Measurements from ENCODE around the gene ARSH. TPM values are rescaled to one million over a fixed set of nuclear protein-coding genes. Genes with fewer than 3 reads are reported as not detected.

The ARSH gene
- total and polyA plus RNA-seq, 2 of the 8 experiments (the other 6 are each of a cell fraction or from before 2014, with no cell fraction given) = not detected

DNA sequence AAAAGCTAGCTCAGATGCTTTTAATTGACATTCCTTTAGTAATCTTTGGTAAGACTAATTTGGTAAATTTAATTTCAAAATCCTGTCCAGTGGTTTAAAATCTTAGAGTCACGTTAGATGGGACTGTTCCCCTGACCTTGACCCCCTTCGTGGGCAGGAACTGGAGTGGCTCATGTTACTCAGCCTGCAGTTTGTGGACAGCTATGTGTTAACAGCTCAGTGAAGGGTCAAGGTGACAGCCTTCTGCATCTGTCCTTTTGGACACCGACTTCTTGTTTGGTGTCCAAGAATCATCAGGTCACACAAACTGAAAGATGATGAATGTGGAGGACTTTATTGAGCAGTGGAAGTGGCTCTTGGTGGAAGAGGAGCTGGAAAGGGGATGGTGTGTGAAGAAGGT lies 37.9 kb downstream of the ARSH start:
- H3K36me3 ChIP-seq (ENCODE audit: control insufficient read depth in 2 of 4, insufficient read depth in 4 of 4, low read length in 3 of 4) = no peaks in the 10 kb centered on the region
- H3K9me3 ChIP-seq (ENCODE audit: insufficient read depth in 2 of 2, low read depth in 1 of 2, low read length in 1 of 2) = no peaks in the 10 kb centered on the region
- WGBS, 2 experiments (ENCODE audit: extremely low coverage in 1 of 2, insufficient coverage in 1 of 2, insufficient read length in 1 of 2, insufficient replicate concordance in 2 of 2, low coverage in 1 of 2, low lambda C conversion rate in 2 of 2, missing lambda C conversion rate in 1 of 2) = 83% methylated on average over 2 of the region's 3 CpGs; no CpG with 5 or more reads in 1 of the 2 experiments

More for the DNA sequence above, 37.9 kb downstream of the ARSH start:
- Histone ChIP-seq H3K4me2 (ENCODE audit: insufficient read depth in 1 of 2, low read depth in 2 of 2, low read length in 2 of 2) (no peak overlapping the region), H4K5ac (ENCODE audit: insufficient read length, low read depth, low read length) (no peak overlapping the region), H3K4ac (replicated peaks; ENCODE audit: insufficient read length, low read depth, low read length) (no peak overlapping the region), H4K20me1 (replicated peaks in 1 of 2; ENCODE audit: control insufficient read depth in 1 of 2, insufficient read depth in 2 of 2, low read length in 2 of 2) (no peaks in the 10 kb centered on the region), H3K4me1 (replicated peaks in 1 of 4; ENCODE audit: control insufficient read depth in 3 of 4, insufficient read depth in 4 of 4, low read length in 3 of 4) (no peaks in the 10 kb centered on the region), H3K27ac (ENCODE audit: low read depth, low read length) (no peak overlapping the region), H2AK5ac (ENCODE audit: low read depth, low read length) (no peak overlapping the region), H3K27me3 (replicated peaks in 1 of 4; ENCODE audit: control insufficient read depth in 3 of 4, extremely low read depth in 1 of 4, insufficient read depth in 3 of 4, low read length in 3 of 4) (no peaks in the 10 kb centered on the region), H3K18ac (ENCODE audit: extremely low read depth, low read length) (no peak overlapping the region), H3K79me2 (ENCODE audit: control insufficient read depth in 1 of 2, insufficient read depth in 2 of 2, low read length in 2 of 2) (no peaks in the 10 kb centered on the region), H3K9ac (replicated peaks in 1 of 4; ENCODE audit: extremely low read depth in 1 of 4, low read depth in 3 of 4, low read length in 3 of 4) (no peak overlapping the region), H2BK12ac (ENCODE audit: low read depth, low read length) (no peak overlapping the region), H3K23ac (ENCODE audit: insufficient read length) (no peak overlapping the region), H2BK5ac (ENCODE audit: low read depth, low read length) (no peak overlapping the region), H2BK120ac (replicated peaks; ENCODE audit: low read depth, low read length) (no peak overlapping the region), H4K8ac (ENCODE audit: extremely low read depth, insufficient read depth, low read length) (no peak overlapping the region), H2BK15ac (ENCODE audit: low read length) (no peak overlapping the region), H3K23me2 (ENCODE audit: low read depth, low read length) (no peaks in the 10 kb centered on the region), H2AFZ (ENCODE audit: low read length) (no peak overlapping the region), H2BK20ac (ENCODE audit: low read length) (no peak overlapping the region), H3K79me1 (ENCODE audit: low read depth, low read length) (no peaks in the 10 kb centered on the region), H3K14ac (ENCODE audit: insufficient read length) (no peak overlapping the region), H3K56ac (replicated peaks; ENCODE audit: insufficient read length, low read depth, low read length) (no peak overlapping the region), H4K91ac (replicated peaks; ENCODE audit: insufficient read length, low read length) (no peak overlapping the region), H3K4me3 (ENCODE audit: extremely low read depth in 1 of 4, insufficient read depth in 2 of 4, low read depth in 3 of 4, low read length in 4 of 4) (no peak overlapping the region)
- POLR2A ChIA-PET (ENCODE audit: partially characterized antibody) = no interaction called here
- TF ChIP-seq BCL11A (IDR thresholded peaks at IDR 0.05; ENCODE audit: low read depth in 2 of 2, low read length in 2 of 2) (no peak), JUN (IDR thresholded peaks at IDR 0.05; ENCODE audit: low read depth, low read length) (no peak), CREB1 (IDR thresholded peaks at IDR 0.05) (no peak), ZNF274 (IDR thresholded peaks at IDR 0.05; ENCODE audit: borderline replicate concordance, extremely low read depth, low read length) (no peak), EZH2 (IDR thresholded peaks at IDR 0.05; ENCODE audit: low read depth, low read length, severe bottlenecking) (no peak), SUZ12 (IDR thresholded peaks at IDR 0.05; ENCODE audit: low read length) (no peak), POLR2A (IDR thresholded peaks at IDR 0.05; ENCODE audit: control extremely low read depth in 1 of 2, low read depth in 2 of 2, low read length in 2 of 2) (no peak), ASH2L (IDR thresholded peaks at IDR 0.05; ENCODE audit: low read length) (no peak), EGR1 (IDR thresholded peaks at IDR 0.05; ENCODE audit: borderline replicate concordance, low read depth, low read length) (no peak)
- TF ChIP-seq, protein P1, sequence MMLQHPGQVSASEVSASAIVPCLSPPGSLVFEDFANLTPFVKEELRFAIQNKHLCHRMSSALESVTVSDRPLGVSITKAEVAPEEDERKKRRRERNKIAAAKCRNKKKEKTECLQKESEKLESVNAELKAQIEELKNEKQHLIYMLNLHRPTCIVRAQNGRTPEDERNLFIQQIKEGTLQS (IDR thresholded peaks at IDR 0.05; ENCODE audit: insufficient read depth, low read depth, low read length) = no peak
- TF ChIP-seq, protein P2, sequence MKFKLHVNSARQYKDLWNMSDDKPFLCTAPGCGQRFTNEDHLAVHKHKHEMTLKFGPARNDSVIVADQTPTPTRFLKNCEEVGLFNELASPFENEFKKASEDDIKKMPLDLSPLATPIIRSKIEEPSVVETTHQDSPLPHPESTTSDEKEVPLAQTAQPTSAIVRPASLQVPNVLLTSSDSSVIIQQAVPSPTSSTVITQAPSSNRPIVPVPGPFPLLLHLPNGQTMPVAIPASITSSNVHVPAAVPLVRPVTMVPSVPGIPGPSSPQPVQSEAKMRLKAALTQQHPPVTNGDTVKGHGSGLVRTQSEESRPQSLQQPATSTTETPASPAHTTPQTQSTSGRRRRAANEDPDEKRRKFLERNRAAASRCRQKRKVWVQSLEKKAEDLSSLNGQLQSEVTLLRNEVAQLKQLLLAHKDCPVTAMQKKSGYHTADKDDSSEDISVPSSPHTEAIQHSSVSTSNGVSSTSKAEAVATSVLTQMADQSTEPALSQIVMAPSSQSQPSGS (IDR thresholded peaks at IDR 0.05; ENCODE audit: low read length) = no peak
- CTCF ChIA-PET (ENCODE audit: partially characterized antibody) = interaction anchor here (1.3 kb wide), 1 partner anchor 74 kb away, joined by 3 read pairs; no protein-coding TSS in a partner anchor
- DNase-seq (ENCODE audit: low read depth in 1 of 2, low spot score in 2 of 2) = no peak
- no peak for FAIRE-seq

Measured in H1 (cell line).